GM10248 (cell line): ENCODE measurements around the gene SERPIND1.

Source experiments
- CTCF ChIA-PET: fragments of 300-600 bp; sonication (Branson Sonifier 250); formaldehyde crosslinking; extraction: SDS; loops from one replicate; lab custom pipeline; 2021; ENCODE audit warnings: antibody characterized with exemption; lab: Yijun Ruan, JAX
- POLR2A ChIA-PET: fragments of 350-650 bp; sonication (Branson Sonifier 250); formaldehyde crosslinking; extraction: SDS; loops from one replicate; lab custom pipeline; 2020; ENCODE audit warnings: antibody characterized with exemption; lab: Yijun Ruan, JAX
- DNase-seq: peaks from one replicate; pipeline ENCODE4 v3.0.0; 2012; ENCODE audit errors: extremely low spot score
- CTCF ChIP-seq: IDR thresholded peaks from 2 replicates; pipeline ENCODE4 v1.5.1; 2012; ENCODE audit warnings: mild to moderate bottlenecking, low read depth; ENCODE audit errors: extremely low read depth, missing control alignments, control extremely low read depth

Gene SERPIND1

GRCh38 chr22:20783844-20784723, 10.2 kb downstream of the SERPIND1 start:
- ChIA-PET CTCF (interaction anchor here (0.7 to 4.2 kb wide), 34 partner anchors 9 to 365 kb away, joined by 3 to 42 read pairs (median 4); partner anchors contain the start of genes LZTR1 and SERPIND1), POLR2A (interaction anchor here (0.6 kb wide), 1 partner anchor 143 kb away, joined by 5 read pairs; no protein-coding TSS in a partner anchor)
- peak; percentile 75 for TF ChIP-seq CTCF
- peak; percentile 79 for DNase-seq

GRCh38 chr22:20785415-20785814, 11.5 kb downstream of the SERPIND1 start:
- DNase-seq, result no peak
- no peak for TF ChIP-seq CTCF
- ChIA-PET CTCF (interaction anchor here (1.0 to 4.2 kb wide), 6 partner anchors 8 to 36 kb away, joined by 3 to 42 read pairs (median 16); partner anchors contain the start of gene SERPIND1), POLR2A (no interaction called here)

GRCh38 chr22:20786048-20786447, 12.1 kb downstream of the SERPIND1 start:
- no peak for DNase-seq
- CTCF ChIA-PET, result interaction anchor here (1.0 to 4.2 kb wide), 4 partner anchors 11 to 35 kb away, joined by 3 to 42 read pairs (median 15); partner anchors contain the start of gene SERPIND1
- POLR2A ChIA-PET, result interaction anchor here (0.5 kb wide), 1 partner anchor 48 kb away, joined by 4 read pairs; no protein-coding TSS in a partner anchor
- TF ChIP-seq CTCF, result no peak

- POLR2A ChIA-PET, result interaction anchor here (0.5 kb wide), 1 partner anchor 49 kb away, joined by 4 read pairs; no protein-coding TSS in a partner anchor
- CTCF ChIA-PET, result interaction anchor here (1.0 to 4.1 kb wide), 4 partner anchors 9 to 35 kb away, joined by 3 to 42 read pairs (median 4); partner anchors contain the start of gene SERPIND1
- no peak for TF ChIP-seq CTCF
- no peak for DNase-seq
Measured at GRCh38 chr22:20786536-20786979, 12.6 kb downstream of the SERPIND1 start.

- TF ChIP-seq CTCF, result no peak
- CTCF ChIA-PET, result interaction anchor here (1.1 kb wide), 1 partner anchor 9 kb away, joined by 4 read pairs; no protein-coding TSS in a partner anchor
- DNase-seq, result no peak
- POLR2A ChIA-PET, result no interaction called here
Measured at GRCh38 chr22:20787223-20787622, 13.3 kb downstream of the SERPIND1 start.
